K562 (cell line): Measurements from ENCODE around the gene DDIT3. TPM values are rescaled to one million over a fixed set of nuclear protein-coding genes. Genes with fewer than 3 reads are reported as not detected.

Experiments used
- EP400 ChIP-seq: fragments of 450-650 bp; IDR thresholded peaks from 2 replicates; pipeline ENCODE4 v1.6.1; 2017; ENCODE audit warnings: antibody characterized with exemption, mild to moderate bottlenecking, moderate library complexity
- ETV5 ChIP-seq: sonication (generic); formaldehyde crosslinking; IDR thresholded peaks from 2 replicates; pipeline ENCODE4 v1.4.0; 2020; ENCODE audit warnings: low read depth, mild to moderate bottlenecking, missing genetic modification reagents
- HDAC6 ChIP-seq: IDR thresholded peaks from 2 replicates; pipeline ENCODE4 v1.6.1; 2012; ENCODE audit warnings: low read depth, mild to moderate bottlenecking, control low read depth, inconsistent platforms, low read length, moderate library complexity
- MECOM ChIP-seq: fragments of 250-450 bp; sonication (Bioruptor Pico); IDR thresholded peaks from 2 replicates; pipeline ENCODE4 v1.8.0; 2022; ENCODE audit warnings: inconsistent platforms
- RCOR1 ChIP-seq, 2 experiments: IDR thresholded peaks; 2 replicates each; pipeline ENCODE4 v1.6.1; 2012; ENCODE audit warnings: low read depth in 2 of 2, low read length in 2 of 2, borderline replicate concordance in 1 of 2, improper control_type of control experiment in 1 of 2
- SIRT6 ChIP-seq: IDR thresholded peaks from one replicate; pipeline ENCODE4 v1.6.1; 2012; ENCODE audit warnings: low read depth, mild to moderate bottlenecking, control low read depth, inconsistent platforms, low read length, moderate library complexity
- TCFL5 ChIP-seq: fragments of 250-450 bp; sonication (Bioruptor Pico); conservative IDR thresholded peaks from 2 replicates; pipeline ENCODE4 v1.6.1; 2021; ENCODE audit warnings: mild to moderate bottlenecking, moderate library complexity, matching md5 sums
- ZNF699 ChIP-seq: fragments of 250-450 bp; sonication (Bioruptor Pico); IDR thresholded peaks from 2 replicates; pipeline ENCODE4 v1.8.0; 2021; ENCODE audit warnings: mild to moderate bottlenecking, moderate library complexity; ENCODE audit not compliant: insufficient replicate concordance
- polyA plus RNA-seq, 8 experiments: library from polyadenylated mRNA; depleted of rRNA in 4 of 8; stranded (reverse) in 5 of 8; unstranded in 3 of 8; fragments of >200 nt; fragmentation: Nextera tagmentation in 2 of 8; fragmentation: Illumina TruSeq in 1 of 8; extraction: Ambion mirVana in 2 of 8; extraction: Trizol in 1 of 8; gene quantifications; 2 replicates each; pipeline versions ENCODE4 v1.2.1 to v1.2.3, GENCODE V29; 2011 to 2014; ENCODE audit warnings: inconsistent platforms in 1 of 8, missing spikeins in 1 of 8
- total RNA-seq, 7 experiments: library from RNA; depleted of rRNA in 6 of 7; stranded (reverse); fragments of >200 nt in 6 of 7; fragmentation: Illumina TruSeq in 2 of 7; extraction: Trizol in 2 of 7; gene quantifications; 2 replicates each; pipeline versions ENCODE4 v1.2.1 to v1.2.3, GENCODE V29; 2011 to 2021; ENCODE audit warnings: low replicate concordance in 1 of 7
- TF ChIP-seq, protein P1 (sequence below), 2 experiments: fragments of 450-650 bp in 1 of 2; sonication (generic) in 1 of 2; formaldehyde crosslinking in 1 of 2; IDR thresholded peaks in 1 of 2; conservative IDR thresholded peaks in 1 of 2; 2 replicates each; pipeline versions ENCODE4 v1.6.1 to v1.8.1; 2016 to 2023; ENCODE audit warnings: mild to moderate bottlenecking in 2 of 2, moderate library complexity in 2 of 2, inconsistent platforms in 1 of 2, missing genetic modification reagents in 1 of 2
- TF ChIP-seq, protein P2 (sequence below): fragments of 250-450 bp; sonication (Bioruptor Pico); IDR thresholded peaks from 2 replicates; pipeline ENCODE4 v1.5.0; 2021; ENCODE audit warnings: mild to moderate bottlenecking, moderate library complexity
- TF ChIP-seq, protein P3 (sequence below), 2 experiments: fragments of 150-350 bp in 1 of 2; IDR thresholded peaks; 2 replicates each; pipeline ENCODE4 v1.6.1; 2012 to 2016; ENCODE audit warnings: low read depth in 2 of 2, low read length in 2 of 2, mild to moderate bottlenecking in 1 of 2, moderate library complexity in 1 of 2
- TF ChIP-seq, protein P4 (sequence below): sonication (generic); IDR thresholded peaks from 2 replicates; pipeline ENCODE4 v1.6.1; 2016
- TF ChIP-seq, protein P5 (sequence below): fragments of 150-350 bp; conservative IDR thresholded peaks from 2 replicates; pipeline ENCODE4 v1.6.1; 2014; ENCODE audit warnings: low read length

DDIT3 gene
- total and polyA plus RNA-seq, 9 of the 15 experiments (the other 6 are each of a cell fraction or from before 2014, with no cell fraction given), result 59.1 to 272 (median 89.9) TPM

DNA sequence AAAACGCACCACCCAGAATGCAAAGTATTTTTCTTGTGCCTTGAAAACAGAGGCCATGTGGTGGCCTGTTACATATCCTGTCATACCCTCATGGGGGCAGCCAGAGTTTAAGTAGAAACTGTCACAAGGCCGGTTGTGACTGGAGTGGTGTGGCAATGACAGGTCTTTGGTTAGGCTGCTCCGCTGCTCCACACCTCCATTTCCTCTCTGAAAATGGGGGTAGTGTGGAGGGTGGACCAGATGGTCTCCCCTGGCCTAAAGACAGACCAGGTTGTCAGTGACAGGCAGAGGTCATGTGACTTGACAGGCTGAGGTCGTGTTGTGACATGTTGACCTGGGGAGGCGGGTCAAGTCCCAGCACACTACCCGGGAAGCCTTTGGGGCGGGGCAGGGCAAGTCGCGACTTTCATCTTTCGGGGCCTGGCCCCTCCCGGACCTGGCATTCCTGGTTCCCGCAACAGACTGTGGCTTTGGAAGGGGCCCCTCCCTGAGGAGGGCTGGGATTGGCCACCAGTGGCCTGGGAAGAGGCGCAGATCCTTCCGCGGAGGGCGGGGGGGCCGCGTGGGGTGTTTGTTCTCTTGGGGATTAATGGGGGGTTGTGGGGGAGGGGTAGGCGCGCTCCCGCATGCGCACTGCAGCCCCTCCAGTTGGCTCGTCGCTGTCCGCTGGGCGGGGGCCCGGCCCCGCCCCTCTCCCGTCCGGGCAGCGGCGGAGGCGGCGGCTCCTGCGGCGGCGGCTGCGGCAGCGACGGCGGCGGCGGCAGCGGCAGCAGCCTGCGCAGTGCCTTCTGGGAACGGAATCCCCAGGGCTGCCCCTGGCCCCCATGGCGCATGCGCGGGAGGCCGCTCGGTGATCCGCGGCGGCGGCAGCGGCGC is 1.9 kb upstream of the DDIT3 start, which contains the start of gene MBD6 (continued):
- TF ChIP-seq, protein P1, sequence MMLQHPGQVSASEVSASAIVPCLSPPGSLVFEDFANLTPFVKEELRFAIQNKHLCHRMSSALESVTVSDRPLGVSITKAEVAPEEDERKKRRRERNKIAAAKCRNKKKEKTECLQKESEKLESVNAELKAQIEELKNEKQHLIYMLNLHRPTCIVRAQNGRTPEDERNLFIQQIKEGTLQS (IDR thresholded peaks at IDR 0.05), result peak; percentile 59
- TF ChIP-seq, protein P1 (CRISPR knock-in tag; conservative IDR thresholded peaks at IDR 0.05), result no peak; the same call in 1 of the 2 replicates
- TF ChIP-seq ETV5 (CRISPR knock-in tag), result no peak
- TF ChIP-seq EP400, result peak; percentile 92
- TF ChIP-seq TCFL5 (CRISPR knock-in tag), result no peak
- TF ChIP-seq, protein P2, sequence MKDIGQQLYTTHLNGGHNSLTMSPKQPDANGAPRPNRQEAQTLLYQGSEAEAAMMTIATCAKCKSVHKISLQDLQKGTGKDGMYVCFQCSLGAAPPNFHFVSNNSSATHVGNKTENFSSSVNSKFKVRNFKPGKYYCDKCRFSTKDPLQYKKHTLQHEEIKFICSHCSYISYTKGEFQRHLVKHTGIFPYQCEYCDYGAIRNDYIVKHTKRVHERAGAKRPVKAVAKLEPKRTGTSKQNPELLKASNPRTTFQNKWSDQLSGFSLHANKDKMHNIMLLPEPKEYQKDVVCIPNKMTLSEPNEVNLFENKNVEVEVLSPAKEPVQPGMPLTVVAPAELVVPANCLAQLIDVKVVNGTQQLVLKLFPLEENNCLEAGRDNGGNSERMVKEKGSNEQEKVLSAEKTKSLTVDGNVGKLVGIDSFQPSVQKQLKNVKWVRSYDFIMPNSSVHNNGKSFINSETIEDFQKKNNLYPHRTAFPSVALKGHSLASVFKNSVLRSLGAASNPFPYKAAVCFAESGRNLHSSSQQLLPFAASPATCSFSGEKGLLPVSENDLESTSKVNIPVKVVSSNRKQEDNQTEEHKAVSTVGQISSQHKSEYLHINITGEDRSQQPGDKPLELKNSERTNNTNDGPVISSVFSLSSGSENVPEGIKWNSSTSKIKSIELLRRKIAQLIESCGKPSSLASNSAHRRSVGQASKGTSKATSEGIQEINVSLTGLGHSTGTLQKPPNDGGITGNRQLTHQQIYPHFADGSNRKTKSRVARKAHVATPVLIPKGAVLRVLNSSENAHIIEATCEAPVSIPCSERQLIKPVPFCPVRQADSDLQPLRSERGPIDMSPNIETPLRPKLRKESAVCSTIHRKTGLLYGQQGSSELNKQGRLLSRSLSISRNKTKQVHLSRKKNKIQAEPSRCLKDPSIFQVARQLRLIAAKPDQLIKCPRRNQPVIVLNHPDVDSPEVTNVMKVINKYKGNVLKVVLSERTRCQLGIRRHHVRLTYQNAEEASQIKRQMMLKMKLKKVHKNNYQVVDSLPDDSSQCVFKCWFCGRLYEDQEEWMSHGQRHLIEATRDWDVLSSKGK (CRISPR knock-in tag), result no peak
- TF ChIP-seq HDAC6, result no peak
- TF ChIP-seq ZNF699 (CRISPR knock-in tag), result no peak
- TF ChIP-seq MECOM (CRISPR knock-in tag), result no peak
- TF ChIP-seq, protein P3, sequence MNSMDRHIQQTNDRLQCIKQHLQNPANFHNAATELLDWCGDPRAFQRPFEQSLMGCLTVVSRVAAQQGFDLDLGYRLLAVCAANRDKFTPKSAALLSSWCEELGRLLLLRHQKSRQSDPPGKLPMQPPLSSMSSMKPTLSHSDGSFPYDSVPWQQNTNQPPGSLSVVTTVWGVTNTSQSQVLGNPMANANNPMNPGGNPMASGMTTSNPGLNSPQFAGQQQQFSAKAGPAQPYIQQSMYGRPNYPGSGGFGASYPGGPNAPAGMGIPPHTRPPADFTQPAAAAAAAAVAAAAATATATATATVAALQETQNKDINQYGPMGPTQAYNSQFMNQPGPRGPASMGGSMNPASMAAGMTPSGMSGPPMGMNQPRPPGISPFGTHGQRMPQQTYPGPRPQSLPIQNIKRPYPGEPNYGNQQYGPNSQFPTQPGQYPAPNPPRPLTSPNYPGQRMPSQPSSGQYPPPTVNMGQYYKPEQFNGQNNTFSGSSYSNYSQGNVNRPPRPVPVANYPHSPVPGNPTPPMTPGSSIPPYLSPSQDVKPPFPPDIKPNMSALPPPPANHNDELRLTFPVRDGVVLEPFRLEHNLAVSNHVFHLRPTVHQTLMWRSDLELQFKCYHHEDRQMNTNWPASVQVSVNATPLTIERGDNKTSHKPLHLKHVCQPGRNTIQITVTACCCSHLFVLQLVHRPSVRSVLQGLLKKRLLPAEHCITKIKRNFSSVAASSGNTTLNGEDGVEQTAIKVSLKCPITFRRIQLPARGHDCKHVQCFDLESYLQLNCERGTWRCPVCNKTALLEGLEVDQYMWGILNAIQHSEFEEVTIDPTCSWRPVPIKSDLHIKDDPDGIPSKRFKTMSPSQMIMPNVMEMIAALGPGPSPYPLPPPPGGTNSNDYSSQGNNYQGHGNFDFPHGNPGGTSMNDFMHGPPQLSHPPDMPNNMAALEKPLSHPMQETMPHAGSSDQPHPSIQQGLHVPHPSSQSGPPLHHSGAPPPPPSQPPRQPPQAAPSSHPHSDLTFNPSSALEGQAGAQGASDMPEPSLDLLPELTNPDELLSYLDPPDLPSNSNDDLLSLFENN (IDR thresholded peaks at IDR 0.05; ENCODE audit: low read depth in 2 of 2, low read length in 2 of 2), result 0 out of 4 replicates have a peak, but pooled peaks of 1 of the 2 experiments have one; percentile 19
- TF ChIP-seq, protein P4, sequence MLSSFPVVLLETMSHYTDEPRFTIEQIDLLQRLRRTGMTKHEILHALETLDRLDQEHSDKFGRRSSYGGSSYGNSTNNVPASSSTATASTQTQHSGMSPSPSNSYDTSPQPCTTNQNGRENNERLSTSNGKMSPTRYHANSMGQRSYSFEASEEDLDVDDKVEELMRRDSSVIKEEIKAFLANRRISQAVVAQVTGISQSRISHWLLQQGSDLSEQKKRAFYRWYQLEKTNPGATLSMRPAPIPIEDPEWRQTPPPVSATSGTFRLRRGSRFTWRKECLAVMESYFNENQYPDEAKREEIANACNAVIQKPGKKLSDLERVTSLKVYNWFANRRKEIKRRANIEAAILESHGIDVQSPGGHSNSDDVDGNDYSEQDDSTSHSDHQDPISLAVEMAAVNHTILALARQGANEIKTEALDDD, result peak; percentile 67
- TF ChIP-seq, protein P5, sequence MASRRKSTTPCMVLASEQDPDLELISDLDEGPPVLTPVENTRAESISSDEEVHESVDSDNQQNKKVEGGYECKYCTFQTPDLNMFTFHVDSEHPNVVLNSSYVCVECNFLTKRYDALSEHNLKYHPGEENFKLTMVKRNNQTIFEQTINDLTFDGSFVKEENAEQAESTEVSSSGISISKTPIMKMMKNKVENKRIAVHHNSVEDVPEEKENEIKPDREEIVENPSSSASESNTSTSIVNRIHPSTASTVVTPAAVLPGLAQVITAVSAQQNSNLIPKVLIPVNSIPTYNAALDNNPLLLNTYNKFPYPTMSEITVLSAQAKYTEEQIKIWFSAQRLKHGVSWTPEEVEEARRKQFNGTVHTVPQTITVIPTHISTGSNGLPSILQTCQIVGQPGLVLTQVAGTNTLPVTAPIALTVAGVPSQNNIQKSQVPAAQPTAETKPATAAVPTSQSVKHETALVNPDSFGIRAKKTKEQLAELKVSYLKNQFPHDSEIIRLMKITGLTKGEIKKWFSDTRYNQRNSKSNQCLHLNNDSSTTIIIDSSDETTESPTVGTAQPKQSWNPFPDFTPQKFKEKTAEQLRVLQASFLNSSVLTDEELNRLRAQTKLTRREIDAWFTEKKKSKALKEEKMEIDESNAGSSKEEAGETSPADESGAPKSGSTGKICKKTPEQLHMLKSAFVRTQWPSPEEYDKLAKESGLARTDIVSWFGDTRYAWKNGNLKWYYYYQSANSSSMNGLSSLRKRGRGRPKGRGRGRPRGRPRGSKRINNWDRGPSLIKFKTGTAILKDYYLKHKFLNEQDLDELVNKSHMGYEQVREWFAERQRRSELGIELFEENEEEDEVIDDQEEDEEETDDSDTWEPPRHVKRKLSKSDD, result no peak
- TF ChIP-seq SIRT6, result no peak
- 0 out of 4 replicates have a peak, but pooled peaks of 1 of the 2 experiments have one; percentile 10 for TF ChIP-seq RCOR1 (IDR thresholded peaks at IDR 0.05; ENCODE audit: borderline replicate concordance in 1 of 2, low read depth in 2 of 2, low read length in 2 of 2)
